ENCODE results near the gene NME9.

GRCh38 chr3:138363322-138363721 lies 33.7 kb upstream of the NME9 start:
- TF ChIP-seq POLR2A (IDR thresholded peaks at IDR 0.05) (no peak), CTCF (IDR thresholded peaks at IDR 0.05) (no peak)
